WERI-Rb-1 (cell line): ENCODE data around the gene CPT1C.

Source experiments
- DNase-seq: peaks from one replicate; pipeline ENCODE4 v3.0.0-alpha.2; 2020
- H3K27ac ChIP-seq: fragments of 250-450 bp; sonication (Bioruptor Pico); 2 replicates; pipeline ENCODE4 v1.5.1; 2020; ENCODE audit warnings: mild to moderate bottlenecking, moderate library complexity
- H3K27me3 ChIP-seq: fragments of 250-450 bp; sonication (Bioruptor Pico); 2 replicates; pipeline ENCODE4 v1.5.1; 2021; ENCODE audit warnings: mild to moderate bottlenecking, low read depth, moderate library complexity; ENCODE audit not compliant: insufficient read depth, severe bottlenecking
- H3K36me3 ChIP-seq: fragments of 250-450 bp; sonication (Bioruptor Pico); 2 replicates; pipeline ENCODE4 v1.5.1; 2020; ENCODE audit warnings: mild to moderate bottlenecking, moderate library complexity
- H3K4me3 ChIP-seq: 2 replicates; pipeline ENCODE4 v1.5.1; 2011; ENCODE audit warnings: low read depth, mild to moderate bottlenecking, control low read depth, low read length
- H3K9me3 ChIP-seq: fragments of 250-450 bp; sonication (Bioruptor Pico); 2 replicates; pipeline ENCODE4 v1.5.1; 2021; ENCODE audit warnings: mild to moderate bottlenecking, moderate library complexity; ENCODE audit not compliant: severe bottlenecking
- CTCF ChIP-seq: IDR thresholded peaks from 2 replicates; pipeline ENCODE4 v1.5.1; 2011; ENCODE audit warnings: low read depth, mild to moderate bottlenecking, control low read depth, inconsistent platforms, low read length

CPT1C gene

GRCh38 chr19:49669516-49669915 is 21.4 kb upstream of the CPT1C start:
- H3K27ac ChIP-seq: no peak overlapping the region
- no peaks in the 10 kb centered on the region for H3K36me3 ChIP-seq
- no peak for TF ChIP-seq CTCF
- H3K9me3 ChIP-seq: no peaks in the 10 kb centered on the region
- H3K4me3 ChIP-seq: no peak overlapping the region
- no peaks in the 10 kb centered on the region for H3K27me3 ChIP-seq
- no peak for DNase-seq

- Histone ChIP-seq H3K36me3 (peaks cover 3% of the 10 kb centered on the region), H3K4me3 (peak overlapping the region; percentile 36), H3K9me3 (no peaks in the 10 kb centered on the region), H3K27ac (peak overlapping the region; percentile 82), H3K27me3 (no peaks in the 10 kb centered on the region)
- peak; percentile 90 for DNase-seq
- TF ChIP-seq CTCF: peak; percentile 89
Measured at GRCh38 chr19:49672131-49672919, 18.6 kb upstream of the CPT1C start.

DNA sequence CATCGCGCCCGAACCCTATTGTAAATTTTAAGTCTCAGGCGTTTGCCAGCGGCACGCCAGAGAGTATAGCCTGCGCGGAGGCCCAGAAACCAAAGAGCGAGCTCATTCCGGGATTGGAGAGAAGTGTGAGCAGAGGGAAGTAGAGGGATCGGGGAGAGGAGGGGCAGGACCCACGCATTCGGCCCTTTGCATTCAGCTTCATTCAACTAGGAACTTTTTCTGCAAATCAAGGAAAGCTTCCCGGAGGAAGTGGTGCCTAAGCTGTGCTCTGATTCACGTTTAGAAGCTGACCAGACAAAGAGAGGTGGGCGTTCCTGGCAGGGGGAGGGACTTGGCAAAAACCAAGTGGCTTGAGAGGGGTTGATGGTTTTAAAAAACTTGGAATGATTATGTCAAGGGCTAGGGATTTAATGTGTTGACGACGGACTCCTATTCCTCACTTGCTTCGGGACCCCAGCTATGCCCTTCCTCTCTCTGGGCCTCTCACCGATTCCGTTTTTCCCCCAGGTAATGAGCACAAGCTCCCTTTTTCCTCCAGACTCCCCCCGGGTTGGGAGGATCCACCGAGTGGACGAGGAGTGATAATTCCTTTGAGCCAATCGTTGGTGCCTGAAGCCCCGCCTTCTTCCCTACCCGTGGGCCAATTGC is 14.7 kb upstream of the CPT1C start:
- Histone ChIP-seq H3K4me3 (peak overlapping the region; percentile 46), H3K27ac (peak overlapping the region; percentile 99), H3K9me3 (no peaks in the 10 kb centered on the region), H3K27me3 (no peaks in the 10 kb centered on the region), H3K36me3 (peaks cover 20% of the 10 kb centered on the region)
- no peak for DNase-seq
- no peak for TF ChIP-seq CTCF

DNA sequence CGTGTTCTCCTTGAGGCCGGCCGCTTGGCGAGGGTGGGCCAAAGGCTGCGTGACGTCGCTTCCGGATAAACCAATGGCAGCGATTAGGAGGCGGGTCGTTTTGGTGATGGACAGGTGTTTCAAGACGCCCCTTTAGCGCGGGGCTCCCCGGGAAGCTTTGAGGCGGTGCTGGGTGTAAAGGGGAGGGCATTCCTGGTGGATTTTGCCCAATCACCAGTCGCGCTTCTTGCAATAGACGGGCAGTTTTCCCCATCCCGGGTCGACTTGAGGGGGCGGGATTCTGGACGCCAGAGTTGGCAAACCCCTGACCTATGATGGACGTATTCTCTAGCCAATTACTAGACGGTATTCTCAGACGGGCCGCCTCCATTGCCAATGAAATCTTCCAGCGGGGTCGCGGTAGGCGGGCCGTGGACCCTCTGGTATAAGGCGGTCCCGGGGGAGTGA is 14.1 kb upstream of the CPT1C start:
- H3K27me3 ChIP-seq: no peaks in the 10 kb centered on the region
- peaks cover 25% of the 10 kb centered on the region for H3K36me3 ChIP-seq
- peak; percentile 99 for DNase-seq
- H3K27ac ChIP-seq: peak overlapping the region; percentile 99
- no peaks in the 10 kb centered on the region for H3K9me3 ChIP-seq
- peak overlapping the region; percentile 99 for H3K4me3 ChIP-seq
- no peak for TF ChIP-seq CTCF

DNA sequence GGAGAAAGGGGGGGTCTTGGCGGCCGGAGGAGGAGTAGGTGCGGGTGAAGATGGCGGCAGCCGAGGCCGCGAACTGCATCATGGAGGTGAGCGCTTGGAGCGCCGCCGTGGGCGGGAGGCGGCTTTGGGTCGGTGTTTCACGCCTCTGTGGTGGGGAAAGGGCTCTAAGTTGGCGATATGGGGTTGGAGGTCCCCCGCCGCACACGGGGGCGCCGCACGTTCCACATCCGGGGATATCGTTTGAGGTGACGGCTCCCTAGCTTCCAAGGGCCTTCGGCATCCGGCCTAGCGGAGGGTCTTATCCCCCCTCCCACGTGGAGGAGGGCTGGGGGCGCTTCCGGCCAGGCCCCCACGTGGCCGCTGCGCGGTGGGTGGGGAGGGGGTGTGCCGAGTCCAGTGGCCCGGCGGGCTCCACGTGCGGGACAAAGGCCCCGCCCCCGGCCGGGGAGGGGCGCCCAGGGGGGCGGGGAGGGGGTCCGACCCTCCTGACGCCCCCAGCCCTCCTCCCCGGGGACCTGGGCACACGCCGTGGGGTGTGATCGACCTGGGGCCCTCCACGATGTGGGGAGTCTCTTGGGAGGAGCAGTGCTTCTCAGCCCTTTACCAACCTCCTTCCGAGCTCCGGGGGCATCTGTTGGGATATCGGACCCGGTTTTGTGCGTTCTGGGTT is 13.6 kb upstream of the CPT1C start, which contains the start of gene PRMT1:
TSS of gene PRMT1 (plus strand) at position 41 of the 670 bp plus-strand sequence. CDS start at position 51, 10 bp downstream.
- peak within 1 kb of the TSS; percentile 99 for H3K27ac ChIP-seq
- no peaks in the 10 kb centered on the region for H3K27me3 ChIP-seq
- no peaks in the 10 kb centered on the region for H3K9me3 ChIP-seq
- peaks cover 31% of the 10 kb centered on the region for H3K36me3 ChIP-seq
- TF ChIP-seq CTCF: no peak
- H3K4me3 ChIP-seq: peak within 1 kb of the TSS; percentile 99
- peak; percentile 58 for DNase-seq
